Upper lobe of left lung (tissue), 6 donors: ENCODE results near the gene KRABD2.

Experiments used
- ATAC-seq, 2 donors: fragments of 200-7000 bp; cut with Tn5 transposase; one replicate each; pipeline ENCODE4 v1.9.1; 2022; ENCODE audit warnings: mild to moderate bottlenecking in 2 of 2, moderate library complexity in 2 of 2; ENCODE audit not compliant: low FRiP score in 2 of 2
- DNase-seq, 2 donors: peaks; one replicate each; pipeline ENCODE4 v3.0.0-alpha.2; 2019 to 2020
- H3K27ac ChIP-seq, 4 donors: fragments of 200-600 bp; sonication (generic); one replicate each; pipeline ENCODE4 v1.5.1; 2016 to 2019
- H3K27me3 ChIP-seq, 4 donors: fragments of 200-600 bp; sonication (generic); one replicate each; pipeline ENCODE4 v1.5.1; 2017 to 2019
- H3K36me3 ChIP-seq, 4 donors: fragments of 200-600 bp; sonication (generic); one replicate each; pipeline ENCODE4 v1.5.1; 2016 to 2019
- H3K4me1 ChIP-seq, 4 donors: fragments of 200-600 bp; sonication (generic); one replicate each; pipeline ENCODE4 v1.5.1; 2018 to 2019
- H3K4me3 ChIP-seq, 4 donors: fragments of 200-600 bp; sonication (generic); one replicate each; pipeline ENCODE4 v1.5.1; 2017 to 2019; ENCODE audit warnings: mild to moderate bottlenecking in 2 of 4, moderate library complexity in 1 of 4
- H3K9me3 ChIP-seq, 4 donors: fragments of 200-600 bp; sonication (generic); one replicate each; pipeline ENCODE4 v1.5.1; 2018 to 2019
- CTCF ChIP-seq, 6 experiments: fragments of 450-650 bp in 4 of 6; fragments of 200-600 bp in 2 of 6; sonication (generic) in 2 of 6; IDR thresholded peaks; one replicate each; pipeline ENCODE4 v1.5.1; 2016 to 2019; ENCODE audit warnings: antibody characterized with exemption in 6 of 6
- EP300 ChIP-seq, 4 donors: sonication (generic); formaldehyde crosslinking; IDR thresholded peaks; one replicate each; pipeline ENCODE4 v1.5.1; 2017; ENCODE audit warnings: antibody characterized with exemption in 4 of 4, control low read depth in 2 of 4
- POLR2A ChIP-seq, 4 donors: fragments of 450-650 bp; IDR thresholded peaks; one replicate each; pipeline ENCODE4 v1.5.1; 2016 to 2017; ENCODE audit warnings: antibody characterized with exemption in 4 of 4, mild to moderate bottlenecking in 2 of 4
- POLR2AphosphoS5 ChIP-seq, 2 donors: sonication (generic); formaldehyde crosslinking; IDR thresholded peaks; one replicate each; pipeline ENCODE4 v1.5.1; 2017; ENCODE audit warnings: antibody characterized with exemption in 2 of 2
- WGBS, 2 donors: methylation state at CpG; one replicate each; pipeline ENCODE4 v1.1.5; 2017 to 2018; 5-methylcytosine and 5-hydroxymethylcytosine counted together
- donor health status: DM: no; HTN: no; CAD: no; lungs with moderate emphysema.
- donor health status: DM: no; HTN: yes; CAD: no; lungs with severe emphysema.

KRABD2 gene

GRCh38 chr17:8376271-8377067 lies at the start of gene KRABD2:
KRABD2 (minus strand) TSS chr17:8376704.
- ATAC-seq: peak; percentile 98 to 99

GRCh38 chr17:8421571-8421970 lies 45.1 kb upstream of the KRABD2 start:
- Histone ChIP-seq H3K27me3 (no peaks in the 10 kb centered on the region), H3K27ac (peak overlapping the region; percentile 52 to 85 (median 66)), H3K4me1 (peaks cover 22 to 31% (median 27%) of the 10 kb centered on the region in 4 donors), H3K9me3 (no peaks in the 10 kb centered on the region), H3K36me3 (no peaks in the 10 kb centered on the region), H3K4me3 (no peak overlapping the region)
- 33 to 44% methylated on average over 3 of the region's 3 CpGs for WGBS, 2 donors
- TF ChIP-seq POLR2AphosphoS5 (IDR thresholded peaks at IDR 0.05): no peak
- TF ChIP-seq EP300 (IDR thresholded peaks at IDR 0.05): no peak
- TF ChIP-seq CTCF (IDR thresholded peaks at IDR 0.05): peak in 1 of 6 experiments; percentile 10
- DNase-seq (no peak), ATAC-seq (no peak)

More at GRCh38 chr17:8376271-8377067, at the start of gene KRABD2:
- WGBS, 2 donors: 1% methylated on average over 29 to 40 of the region's 41 CpGs
- peak within 1 kb of the TSS; percentile 23 to 88 (median 82) for H3K4me3 ChIP-seq
- DNase-seq: peak; percentile 89 to 97
- H3K9me3 ChIP-seq: no peaks in the 10 kb centered on the region
- no peaks in the 10 kb centered on the region for H3K27me3 ChIP-seq
- peaks cover 34 to 37% (median 35%) of the 10 kb centered on the region in 4 donors for H3K4me1 ChIP-seq
- peaks cover 27 to 47% (median 46%) of the 10 kb centered on the region in 4 donors for H3K36me3 ChIP-seq
- H3K27ac ChIP-seq: peak within 1 kb of the TSS; percentile 81 to 93 (median 88)
- TF ChIP-seq EP300 (IDR thresholded peaks at IDR 0.05): no peak
- TF ChIP-seq POLR2A (IDR thresholded peaks at IDR 0.05): peak in 2 of 4 donors; percentile 47 to 80
- peak in 5 of 6 experiments; percentile 58 to 83 (median 70) for TF ChIP-seq CTCF (IDR thresholded peaks at IDR 0.05)
- TF ChIP-seq POLR2AphosphoS5 (IDR thresholded peaks at IDR 0.05): peak; percentile 75 to 81

GRCh38 chr17:8420041-8420934 lies 43.8 kb upstream of the KRABD2 start:
- DNase-seq: peak in 1 of 2 donors; percentile 83
- peak overlapping the region; percentile 52 to 85 (median 66) for H3K27ac ChIP-seq
- no peaks in the 10 kb centered on the region for H3K36me3 ChIP-seq

GRCh38 chr17:8419305-8419704 lies 42.8 kb upstream of the KRABD2 start:
- Histone ChIP-seq H3K36me3 (no peaks in the 10 kb centered on the region), H3K4me1 (peaks cover 22 to 31% (median 27%) of the 10 kb centered on the region in 4 donors), H3K9me3 (no peaks in the 10 kb centered on the region), H3K4me3 (no peak overlapping the region), H3K27ac (peak overlapping the region; percentile 52 to 85 (median 66)), H3K27me3 (no peaks in the 10 kb centered on the region)
- TF ChIP-seq CTCF (IDR thresholded peaks at IDR 0.05): no peak
- no peak for TF ChIP-seq POLR2A (IDR thresholded peaks at IDR 0.05)
- TF ChIP-seq POLR2AphosphoS5 (IDR thresholded peaks at IDR 0.05): no peak
- no peak for TF ChIP-seq EP300 (IDR thresholded peaks at IDR 0.05)
- ATAC-seq (no peak), DNase-seq (no peak)
- WGBS, 2 donors: 50% methylated on average over 1 of the region's 1 CpG

More at GRCh38 chr17:8420041-8420934, 43.8 kb upstream of the KRABD2 start:
- no peaks in the 10 kb centered on the region for H3K27me3 ChIP-seq
- H3K9me3 ChIP-seq: no peaks in the 10 kb centered on the region
- TF ChIP-seq CTCF (IDR thresholded peaks at IDR 0.05): no peak
- peak; percentile 66 to 75 for TF ChIP-seq POLR2AphosphoS5 (IDR thresholded peaks at IDR 0.05)
- TF ChIP-seq EP300 (IDR thresholded peaks at IDR 0.05): peak in 2 of 4 donors; percentile 59 to 78
- TF ChIP-seq POLR2A (IDR thresholded peaks at IDR 0.05): no peak
- WGBS, 2 donors: 9 to 11% methylated on average over 5 of the region's 5 CpGs
- ATAC-seq: peak; percentile 87 to 88
- H3K4me3 ChIP-seq: no peak overlapping the region
- H3K4me1 ChIP-seq: peaks cover 22 to 31% (median 27%) of the 10 kb centered on the region in 4 donors
